Measurements from ENCODE around the gene LHFPL6. TPM values are rescaled to one million over a fixed set of nuclear protein-coding genes. Genes with fewer than 3 reads are reported as not detected.

Gene LHFPL6
- total and polyA plus RNA-seq, 2 experiments from 2014 or later: 7.8 to 9.5 TPM

DNA sequence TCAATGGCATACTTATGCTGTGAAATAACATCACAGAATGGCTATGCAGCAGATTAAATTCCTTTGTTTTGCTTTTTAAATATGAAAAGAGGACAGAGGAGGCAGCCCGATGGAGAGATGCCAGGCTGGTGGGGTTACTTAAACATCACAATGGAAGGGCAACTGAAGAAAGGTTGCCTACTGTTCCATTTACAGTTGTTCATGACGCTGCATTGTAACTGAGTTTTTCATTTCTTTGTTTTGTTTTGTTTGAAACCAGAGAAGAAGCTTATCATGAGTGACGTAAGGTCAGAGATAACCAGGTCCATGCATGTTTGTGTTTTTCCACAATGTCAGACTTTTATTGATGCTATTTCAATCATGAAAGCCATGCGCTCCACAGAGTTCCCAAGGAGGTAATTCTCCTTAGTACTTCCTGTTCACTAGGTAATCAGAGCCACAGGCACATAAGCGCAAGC lies 273.8 kb downstream of the LHFPL6 start:
- ATAC-seq: peak; percentile 94
- H3K9me3 Mint-ChIP-seq: peaks cover 29% of the 10 kb centered on the region
- H3K36me3 Mint-ChIP-seq (ENCODE audit: low read depth): peaks cover 20% of the 10 kb centered on the region
- Histone ChIP-seq H3K27me3 (ENCODE audit: insufficient read depth) (no peaks in the 10 kb centered on the region), H3K27ac (ENCODE audit: low read depth) (peak overlapping the region; percentile 24; the same call in 1 of the 2 replicates), H3K79me2 (replicated peaks; ENCODE audit: insufficient read depth) (no peaks in the 10 kb centered on the region), H3K4me3 (no peak overlapping the region), H3K4me2 (0 out of 2 replicates have a peak overlapping the region, but pooled peaks have one; percentile 1), H3F3A (replicated peaks; ENCODE audit: low read depth) (no peaks in the 10 kb centered on the region), H2AFZ (no peak overlapping the region), H3K4me1 (ENCODE audit: insufficient read depth) (peaks cover 15% of the 10 kb centered on the region), H3K36me3 (ENCODE audit: insufficient read depth) (no peaks in the 10 kb centered on the region), H4K20me1 (replicated peaks; ENCODE audit: insufficient read depth) (no peaks in the 10 kb centered on the region), H3K9me2 (ENCODE audit: insufficient read depth) (peaks cover 7% of the 10 kb centered on the region; the same call in 1 of the 2 replicates)
- peaks cover 6% of the 10 kb centered on the region for H3K27me3 Mint-ChIP-seq (ENCODE audit: insufficient read depth, low read depth, poor library complexity)
- no peak overlapping the region for H3K4me3 Mint-ChIP-seq
- TF ChIP-seq CREB1 (CRISPR knock-in tag; IDR thresholded peaks at IDR 0.05; ENCODE audit: low read depth) (peak; percentile 85), NANOG (IDR thresholded peaks at IDR 0.05; ENCODE audit: borderline replicate concordance) (peak; percentile 90), JUNB (IDR thresholded peaks at IDR 0.05; ENCODE audit: unreplicated experiment) (no peak)
- DNase-seq (ENCODE audit: low spot score): peak; percentile 59
- H3K27ac Mint-ChIP-seq: peak overlapping the region; percentile 79
- peaks cover 17% of the 10 kb centered on the region for H3K4me1 Mint-ChIP-seq

DNA sequence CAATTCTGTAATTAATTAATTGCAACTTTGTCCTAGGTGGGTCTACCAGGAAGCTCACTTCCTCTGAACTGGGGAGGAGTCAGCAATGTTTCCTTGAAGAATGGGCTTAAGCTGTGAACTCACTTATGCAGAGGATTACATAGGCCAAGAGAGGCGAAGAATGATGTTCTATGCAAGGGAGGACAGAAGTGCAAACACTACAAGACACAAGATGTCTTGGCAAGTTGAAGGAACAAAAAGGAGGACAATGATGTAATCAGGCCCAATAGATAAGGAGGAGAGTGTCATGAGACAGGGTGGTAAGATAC lies 275.9 kb downstream of the LHFPL6 start:
- H3K27me3 Mint-ChIP-seq (ENCODE audit: insufficient read depth, low read depth, poor library complexity): peaks cover 1% of the 10 kb centered on the region
- H3K4me2 ChIP-seq: no peak overlapping the region
- peaks cover 15% of the 10 kb centered on the region for H3K4me1 ChIP-seq (ENCODE audit: insufficient read depth)
- H3K36me3 Mint-ChIP-seq (ENCODE audit: low read depth): peaks cover 12% of the 10 kb centered on the region
- ATAC-seq: no peak
- no peak overlapping the region for H3K27ac ChIP-seq (ENCODE audit: low read depth)
- no peak overlapping the region for H3K4me3 ChIP-seq
- peaks cover 7% of the 10 kb centered on the region; the same call in 1 of the 2 replicates for H3K9me2 ChIP-seq (ENCODE audit: insufficient read depth)
- no peaks in the 10 kb centered on the region for H3K79me2 ChIP-seq (replicated peaks; ENCODE audit: insufficient read depth)
- H3K27me3 ChIP-seq (ENCODE audit: insufficient read depth): no peaks in the 10 kb centered on the region
- H2AFZ ChIP-seq: no peak overlapping the region
- no peak for DNase-seq (ENCODE audit: low spot score)
- no peak overlapping the region for H3K4me3 Mint-ChIP-seq
- H3K36me3 ChIP-seq (ENCODE audit: insufficient read depth): no peaks in the 10 kb centered on the region
- H3K9me3 Mint-ChIP-seq: peaks cover 19% of the 10 kb centered on the region
- H3F3A ChIP-seq (replicated peaks; ENCODE audit: low read depth): no peaks in the 10 kb centered on the region
- no peaks in the 10 kb centered on the region for H4K20me1 ChIP-seq (replicated peaks; ENCODE audit: insufficient read depth)
- peaks cover 20% of the 10 kb centered on the region for H3K4me1 Mint-ChIP-seq
- H3K27ac Mint-ChIP-seq: no peak overlapping the region
- TF ChIP-seq POLR2AphosphoS5 (IDR thresholded peaks at IDR 0.05; ENCODE audit: low read depth): no peak
- TF ChIP-seq, protein P1, sequence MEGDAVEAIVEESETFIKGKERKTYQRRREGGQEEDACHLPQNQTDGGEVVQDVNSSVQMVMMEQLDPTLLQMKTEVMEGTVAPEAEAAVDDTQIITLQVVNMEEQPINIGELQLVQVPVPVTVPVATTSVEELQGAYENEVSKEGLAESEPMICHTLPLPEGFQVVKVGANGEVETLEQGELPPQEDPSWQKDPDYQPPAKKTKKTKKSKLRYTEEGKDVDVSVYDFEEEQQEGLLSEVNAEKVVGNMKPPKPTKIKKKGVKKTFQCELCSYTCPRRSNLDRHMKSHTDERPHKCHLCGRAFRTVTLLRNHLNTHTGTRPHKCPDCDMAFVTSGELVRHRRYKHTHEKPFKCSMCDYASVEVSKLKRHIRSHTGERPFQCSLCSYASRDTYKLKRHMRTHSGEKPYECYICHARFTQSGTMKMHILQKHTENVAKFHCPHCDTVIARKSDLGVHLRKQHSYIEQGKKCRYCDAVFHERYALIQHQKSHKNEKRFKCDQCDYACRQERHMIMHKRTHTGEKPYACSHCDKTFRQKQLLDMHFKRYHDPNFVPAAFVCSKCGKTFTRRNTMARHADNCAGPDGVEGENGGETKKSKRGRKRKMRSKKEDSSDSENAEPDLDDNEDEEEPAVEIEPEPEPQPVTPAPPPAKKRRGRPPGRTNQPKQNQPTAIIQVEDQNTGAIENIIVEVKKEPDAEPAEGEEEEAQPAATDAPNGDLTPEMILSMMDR (conservative IDR thresholded peaks at IDR 0.05; ENCODE audit: low read depth in 2 of 2): no peak
- no peak for TF ChIP-seq EZH2 (IDR thresholded peaks at IDR 0.05; ENCODE audit: low read depth, unreplicated experiment)
- TF ChIP-seq CREB1 (CRISPR knock-in tag; IDR thresholded peaks at IDR 0.05; ENCODE audit: low read depth): no peak
- TF ChIP-seq, protein P2, sequence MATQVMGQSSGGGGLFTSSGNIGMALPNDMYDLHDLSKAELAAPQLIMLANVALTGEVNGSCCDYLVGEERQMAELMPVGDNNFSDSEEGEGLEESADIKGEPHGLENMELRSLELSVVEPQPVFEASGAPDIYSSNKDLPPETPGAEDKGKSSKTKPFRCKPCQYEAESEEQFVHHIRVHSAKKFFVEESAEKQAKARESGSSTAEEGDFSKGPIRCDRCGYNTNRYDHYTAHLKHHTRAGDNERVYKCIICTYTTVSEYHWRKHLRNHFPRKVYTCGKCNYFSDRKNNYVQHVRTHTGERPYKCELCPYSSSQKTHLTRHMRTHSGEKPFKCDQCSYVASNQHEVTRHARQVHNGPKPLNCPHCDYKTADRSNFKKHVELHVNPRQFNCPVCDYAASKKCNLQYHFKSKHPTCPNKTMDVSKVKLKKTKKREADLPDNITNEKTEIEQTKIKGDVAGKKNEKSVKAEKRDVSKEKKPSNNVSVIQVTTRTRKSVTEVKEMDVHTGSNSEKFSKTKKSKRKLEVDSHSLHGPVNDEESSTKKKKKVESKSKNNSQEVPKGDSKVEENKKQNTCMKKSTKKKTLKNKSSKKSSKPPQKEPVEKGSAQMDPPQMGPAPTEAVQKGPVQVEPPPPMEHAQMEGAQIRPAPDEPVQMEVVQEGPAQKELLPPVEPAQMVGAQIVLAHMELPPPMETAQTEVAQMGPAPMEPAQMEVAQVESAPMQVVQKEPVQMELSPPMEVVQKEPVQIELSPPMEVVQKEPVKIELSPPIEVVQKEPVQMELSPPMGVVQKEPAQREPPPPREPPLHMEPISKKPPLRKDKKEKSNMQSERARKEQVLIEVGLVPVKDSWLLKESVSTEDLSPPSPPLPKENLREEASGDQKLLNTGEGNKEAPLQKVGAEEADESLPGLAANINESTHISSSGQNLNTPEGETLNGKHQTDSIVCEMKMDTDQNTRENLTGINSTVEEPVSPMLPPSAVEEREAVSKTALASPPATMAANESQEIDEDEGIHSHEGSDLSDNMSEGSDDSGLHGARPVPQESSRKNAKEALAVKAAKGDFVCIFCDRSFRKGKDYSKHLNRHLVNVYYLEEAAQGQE (IDR thresholded peaks at IDR 0.05; ENCODE audit: unreplicated experiment): no peak
- TF ChIP-seq, protein P3, sequence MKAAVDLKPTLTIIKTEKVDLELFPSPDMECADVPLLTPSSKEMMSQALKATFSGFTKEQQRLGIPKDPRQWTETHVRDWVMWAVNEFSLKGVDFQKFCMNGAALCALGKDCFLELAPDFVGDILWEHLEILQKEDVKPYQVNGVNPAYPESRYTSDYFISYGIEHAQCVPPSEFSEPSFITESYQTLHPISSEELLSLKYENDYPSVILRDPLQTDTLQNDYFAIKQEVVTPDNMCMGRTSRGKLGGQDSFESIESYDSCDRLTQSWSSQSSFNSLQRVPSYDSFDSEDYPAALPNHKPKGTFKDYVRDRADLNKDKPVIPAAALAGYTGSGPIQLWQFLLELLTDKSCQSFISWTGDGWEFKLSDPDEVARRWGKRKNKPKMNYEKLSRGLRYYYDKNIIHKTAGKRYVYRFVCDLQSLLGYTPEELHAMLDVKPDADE (IDR thresholded peaks at IDR 0.05): no peak
- TF ChIP-seq STAT1 (IDR thresholded peaks at IDR 0.05; ENCODE audit: unreplicated experiment): no peak
- no peak for TF ChIP-seq ZNF114 (CRISPR knock-in tag; IDR thresholded peaks at IDR 0.05)
- TF ChIP-seq NANOG (IDR thresholded peaks at IDR 0.05; ENCODE audit: borderline replicate concordance): no peak
- no peak for TF ChIP-seq EZH2phosphoT487 (IDR thresholded peaks at IDR 0.05; ENCODE audit: unreplicated experiment)

Data from GM23338 (cell line).